MCF 10A (cell line): ENCODE measurements around the gene TMEM150A. TPM values are rescaled to one million over a fixed set of nuclear protein-coding genes. Genes with fewer than 3 reads are reported as not detected.
A peak's percentile ranks its signal among the peaks of the same experiment; 100 is the strongest.

Source experiments
- BruUV-seq: library from RNA; stranded (reverse); fragments of 400-500 nt; replicated peaks from 2 replicates; lab custom pipeline; 2021; lab: Mats Ljungman, UMichigan
- CTCF ChIA-PET: fragments of 300-600 bp; sonication (Branson Sonifier 250); formaldehyde crosslinking; extraction: SDS; loops from one replicate; lab custom pipeline; 2021; ENCODE audit warnings: antibody characterized with exemption, inconsistent platforms; lab: Yijun Ruan, JAX
- POLR2A ChIA-PET: fragments of 300-600, 350-650 bp; sonication (Branson Sonifier 250); formaldehyde crosslinking; extraction: SDS; loops from one replicate; lab custom pipeline; 2020; ENCODE audit warnings: antibody characterized with exemption, inconsistent platforms; lab: Yijun Ruan, JAX
- DNase-seq: peaks from one replicate; pipeline ENCODE4 v3.0.0-alpha.2; 2018; ENCODE audit not compliant: unreplicated experiment
- H3K27ac Mint-ChIP-seq: one replicate; pipeline ENCODE4 v1.8.0; 2022; ENCODE audit warnings: mild to moderate bottlenecking, low read depth, mixed read lengths; ENCODE audit not compliant: unreplicated experiment
- H3K27me3 Mint-ChIP-seq: one replicate; pipeline ENCODE4 v1.8.0; 2022; ENCODE audit warnings: mixed read lengths; ENCODE audit not compliant: insufficient read depth, unreplicated experiment
- H3K36me3 Mint-ChIP-seq: one replicate; pipeline ENCODE4 v1.8.0; 2022; ENCODE audit warnings: mild to moderate bottlenecking, moderate library complexity, mixed read lengths; ENCODE audit not compliant: insufficient read depth, unreplicated experiment
- H3K4me1 Mint-ChIP-seq: one replicate; pipeline ENCODE4 v1.8.0; 2022; ENCODE audit warnings: mixed read lengths; ENCODE audit not compliant: insufficient read depth, unreplicated experiment
- H3K4me3 Mint-ChIP-seq: one replicate; pipeline ENCODE4 v1.8.0; 2022; ENCODE audit warnings: mild to moderate bottlenecking, moderate library complexity, mixed read lengths; ENCODE audit not compliant: unreplicated experiment
- H3K9me3 Mint-ChIP-seq: one replicate; pipeline ENCODE4 v1.8.0; 2022; ENCODE audit warnings: mixed read lengths; ENCODE audit not compliant: unreplicated experiment
- intact Hi-C: fragments of 100-400 bp; cut with micrococcal nuclease; formaldehyde crosslinking; loops from 2 replicates; pipeline ENCODE4 v1.14.1; 2022
- total RNA-seq: library from RNA; stranded (reverse); gene quantifications from 2 replicates; pipeline ENCODE4 v1.2.3, GENCODE V29; 2022
- TF ChIP-seq, protein P1 (sequence below): fragments of 200-600 bp; IDR thresholded peaks from one replicate; pipeline ENCODE4 v1.8.0; 2022; ENCODE audit warnings: antibody characterized with exemption, mild to moderate bottlenecking; ENCODE audit not compliant: unreplicated experiment

Gene TMEM150A
- total RNA-seq, 1 experiment from 2014 or later: 12.5 TPM

DNA sequence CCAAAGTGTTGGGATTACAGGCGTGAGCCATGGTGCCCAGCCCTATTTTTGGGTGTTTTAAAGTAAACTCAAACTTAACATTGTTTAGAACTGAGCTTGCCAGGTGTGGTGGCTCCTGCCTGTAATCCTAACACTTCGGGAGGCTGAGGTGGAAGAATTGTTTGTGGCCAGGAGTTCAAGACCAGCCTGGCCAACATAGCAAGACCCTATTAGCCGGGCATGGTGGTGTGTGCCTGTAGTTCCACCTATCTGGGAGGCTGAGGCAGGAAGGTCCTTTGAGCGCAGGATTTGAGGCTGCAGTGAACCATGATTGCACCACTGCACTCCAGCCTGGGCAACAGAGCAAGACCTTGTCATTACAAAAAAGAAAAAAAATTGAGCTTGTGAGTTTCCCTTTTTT lies 48.0 kb upstream of the TMEM150A start:
- BruUV-seq: no TSS peak
- TF ChIP-seq, protein P1, sequence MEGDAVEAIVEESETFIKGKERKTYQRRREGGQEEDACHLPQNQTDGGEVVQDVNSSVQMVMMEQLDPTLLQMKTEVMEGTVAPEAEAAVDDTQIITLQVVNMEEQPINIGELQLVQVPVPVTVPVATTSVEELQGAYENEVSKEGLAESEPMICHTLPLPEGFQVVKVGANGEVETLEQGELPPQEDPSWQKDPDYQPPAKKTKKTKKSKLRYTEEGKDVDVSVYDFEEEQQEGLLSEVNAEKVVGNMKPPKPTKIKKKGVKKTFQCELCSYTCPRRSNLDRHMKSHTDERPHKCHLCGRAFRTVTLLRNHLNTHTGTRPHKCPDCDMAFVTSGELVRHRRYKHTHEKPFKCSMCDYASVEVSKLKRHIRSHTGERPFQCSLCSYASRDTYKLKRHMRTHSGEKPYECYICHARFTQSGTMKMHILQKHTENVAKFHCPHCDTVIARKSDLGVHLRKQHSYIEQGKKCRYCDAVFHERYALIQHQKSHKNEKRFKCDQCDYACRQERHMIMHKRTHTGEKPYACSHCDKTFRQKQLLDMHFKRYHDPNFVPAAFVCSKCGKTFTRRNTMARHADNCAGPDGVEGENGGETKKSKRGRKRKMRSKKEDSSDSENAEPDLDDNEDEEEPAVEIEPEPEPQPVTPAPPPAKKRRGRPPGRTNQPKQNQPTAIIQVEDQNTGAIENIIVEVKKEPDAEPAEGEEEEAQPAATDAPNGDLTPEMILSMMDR: no peak
- H3K27me3 Mint-ChIP-seq: no peaks in the 10 kb centered on the region
- ChIA-PET CTCF (interaction anchor here (0.6 to 7.2 kb wide), 7 partner anchors 10 to 163 kb away, joined by 3 to 52 read pairs (median 5); no protein-coding TSS in a partner anchor), POLR2A (no interaction called here)
- no peak for DNase-seq
- H3K27ac Mint-ChIP-seq: no peak overlapping the region
- no peak overlapping the region for H3K4me3 Mint-ChIP-seq
- peaks cover 10% of the 10 kb centered on the region for H3K4me1 Mint-ChIP-seq
- H3K36me3 Mint-ChIP-seq: peaks cover 95% of the 10 kb centered on the region
- intact Hi-C loops: no loop called here
- no peaks in the 10 kb centered on the region for H3K9me3 Mint-ChIP-seq

- ChIA-PET POLR2A (interaction anchor here (0.6 to 0.8 kb wide), 2 partner anchors 21 to 165 kb away, joined by 3 to 5 read pairs; no protein-coding TSS in a partner anchor), CTCF (interaction anchor here (0.6 to 7.2 kb wide), 13 partner anchors 9 to 166 kb away, joined by 3 to 52 read pairs (median 3); no protein-coding TSS in a partner anchor)
- H3K27ac Mint-ChIP-seq: peak overlapping the region; percentile 49
- peaks cover 10% of the 10 kb centered on the region for H3K4me1 Mint-ChIP-seq
- peak; percentile 65 for DNase-seq
- BruUV-seq: no TSS peak
- intact Hi-C loops: no loop called here
- peaks cover 97% of the 10 kb centered on the region for H3K36me3 Mint-ChIP-seq
- no peaks in the 10 kb centered on the region for H3K27me3 Mint-ChIP-seq
- H3K9me3 Mint-ChIP-seq: no peaks in the 10 kb centered on the region
- TF ChIP-seq, protein P1: no peak
- H3K4me3 Mint-ChIP-seq: no peak overlapping the region
Measured at GRCh38 chr2:85649201-85650190, 47.0 kb upstream of the TMEM150A start.

- intact Hi-C loops: loop anchor here (1.0 kb wide), 1 partner anchor 59 kb away; no protein-coding TSS in a partner anchor
- Mint-ChIP-seq H3K4me1 (peaks cover 10% of the 10 kb centered on the region), H3K27ac (peak overlapping the region; percentile 18), H3K36me3 (peaks cover 97% of the 10 kb centered on the region), H3K4me3 (no peak overlapping the region), H3K27me3 (no peaks in the 10 kb centered on the region), H3K9me3 (no peaks in the 10 kb centered on the region)
- POLR2A ChIA-PET: no interaction called here
- CTCF ChIA-PET: interaction anchor here (0.6 to 7.2 kb wide), 11 partner anchors 11 to 179 kb away, joined by 3 to 52 read pairs (median 3); no protein-coding TSS in a partner anchor
- DNase-seq: peak; percentile 69
- TF ChIP-seq, protein P1: peak; percentile 20
- BruUV-seq: no TSS peak
Measured at GRCh38 chr2:85648619-85649018, 46.1 kb upstream of the TMEM150A start.
